ENCODE results near the gene MPDU1. TPM values are rescaled to one million over a fixed set of nuclear protein-coding genes. Genes with fewer than 3 reads are reported as not detected.

Gene MPDU1
- total and polyA plus RNA-seq, 2 of the 13 experiments (the other 11 are each of a cell fraction or from before 2014, with no cell fraction given) = 112 to 167 TPM

DNA sequence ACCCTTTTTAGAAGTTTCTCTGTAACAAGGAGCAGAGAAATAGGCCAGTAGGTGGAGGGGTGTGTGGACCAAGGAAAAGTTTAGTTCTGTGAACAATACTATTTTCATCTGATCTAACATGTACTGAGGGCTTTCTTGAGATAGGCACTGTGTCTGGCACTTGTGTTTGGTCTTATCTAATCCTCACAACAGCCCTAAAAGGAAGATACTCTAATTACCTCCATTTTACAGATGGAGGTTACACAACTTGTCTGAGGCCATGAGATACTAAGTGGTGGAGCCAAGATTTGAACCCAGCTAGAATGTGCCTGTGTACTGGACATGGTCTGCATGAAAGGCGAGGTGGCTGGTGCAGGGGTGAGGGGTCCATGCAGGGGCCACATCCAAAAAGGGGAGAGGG is 30.3 kb upstream of the MPDU1 start:
- DNase-seq (ENCODE audit: low spot score) = no peak
- no peak overlapping the region for H3K9ac ChIP-seq (ENCODE audit: insufficient read depth, low read depth, low read length)
- no peaks in the 10 kb centered on the region for H3K36me3 ChIP-seq (replicated peaks in 1 of 2; ENCODE audit: control insufficient read depth in 1 of 2, insufficient read depth in 2 of 2, low read length in 2 of 2)
- ChIA-PET POLR2A (interaction anchor here (1.0 kb wide), 1 partner anchor 15 kb away, joined by 3 read pairs; no protein-coding TSS in a partner anchor), CTCF (ENCODE audit: low intra/inter-chr PET ratio, low total read pairs) (no interaction called here)
- TF ChIP-seq, protein P1, sequence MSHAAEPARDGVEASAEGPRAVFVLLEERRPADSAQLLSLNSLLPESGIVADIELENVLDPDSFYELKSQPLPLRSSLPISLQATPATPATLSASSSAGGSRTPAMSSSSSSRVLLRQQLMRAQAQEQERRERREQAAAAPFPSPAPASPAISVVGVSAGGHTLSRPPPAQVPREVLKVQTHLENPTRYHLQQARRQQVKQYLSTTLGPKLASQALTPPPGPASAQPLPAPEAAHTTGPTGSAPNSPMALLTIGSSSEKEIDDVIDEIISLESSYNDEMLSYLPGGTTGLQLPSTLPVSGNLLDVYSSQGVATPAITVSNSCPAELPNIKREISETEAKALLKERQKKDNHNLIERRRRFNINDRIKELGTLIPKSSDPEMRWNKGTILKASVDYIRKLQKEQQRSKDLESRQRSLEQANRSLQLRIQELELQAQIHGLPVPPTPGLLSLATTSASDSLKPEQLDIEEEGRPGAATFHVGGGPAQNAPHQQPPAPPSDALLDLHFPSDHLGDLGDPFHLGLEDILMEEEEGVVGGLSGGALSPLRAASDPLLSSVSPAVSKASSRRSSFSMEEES (CRISPR knock-in tag; IDR thresholded peaks at IDR 0.05) = no peak
- TF ChIP-seq, protein P2, sequence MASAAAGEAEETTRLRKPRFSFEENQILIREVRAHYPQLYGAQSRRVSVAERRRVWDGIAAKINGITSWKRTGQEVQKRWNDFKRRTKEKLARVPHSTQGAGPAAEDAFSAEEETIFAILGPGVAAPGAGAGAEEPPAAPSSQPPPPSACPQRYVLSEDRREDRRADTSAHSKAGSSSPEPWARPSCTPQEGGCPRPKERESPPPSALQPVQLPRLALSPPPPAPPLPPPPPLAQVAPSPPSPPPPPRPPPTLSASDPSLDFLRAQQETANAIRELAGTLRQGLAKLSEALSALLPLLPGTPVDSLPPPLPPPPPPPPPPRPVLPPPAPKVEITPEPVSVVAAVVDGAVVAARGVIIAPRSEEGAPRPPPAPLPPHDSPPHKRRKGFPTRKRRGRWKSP (CRISPR knock-in tag; IDR thresholded peaks at IDR 0.05) = no peak
- TF ChIP-seq MAF1 (CRISPR knock-in tag; IDR thresholded peaks at IDR 0.05; ENCODE audit: borderline replicate concordance) (no peak), CBX2 (IDR thresholded peaks at IDR 0.05; ENCODE audit: low read depth, low read length) (no peak), CBX2 (CRISPR knock-in tag; IDR thresholded peaks at IDR 0.05; ENCODE audit: low read depth) (no peak), FOXK2 (IDR thresholded peaks at IDR 0.05) (no peak), RELA (CRISPR knock-in tag; IDR thresholded peaks at IDR 0.05) (no peak), ZNF432 (CRISPR knock-in tag; IDR thresholded peaks at IDR 0.05; ENCODE audit: borderline replicate concordance) (no peak), ARHGAP35 (CRISPR knock-in tag; IDR thresholded peaks at IDR 0.05; ENCODE audit: borderline replicate concordance) (no peak), GABPA (IDR thresholded peaks at IDR 0.05; ENCODE audit: low read depth, low read length) (no peak), GABPA (CRISPR knock-in tag; IDR thresholded peaks at IDR 0.05; ENCODE audit: low read depth) (no peak)
- TF ChIP-seq, protein P3, sequence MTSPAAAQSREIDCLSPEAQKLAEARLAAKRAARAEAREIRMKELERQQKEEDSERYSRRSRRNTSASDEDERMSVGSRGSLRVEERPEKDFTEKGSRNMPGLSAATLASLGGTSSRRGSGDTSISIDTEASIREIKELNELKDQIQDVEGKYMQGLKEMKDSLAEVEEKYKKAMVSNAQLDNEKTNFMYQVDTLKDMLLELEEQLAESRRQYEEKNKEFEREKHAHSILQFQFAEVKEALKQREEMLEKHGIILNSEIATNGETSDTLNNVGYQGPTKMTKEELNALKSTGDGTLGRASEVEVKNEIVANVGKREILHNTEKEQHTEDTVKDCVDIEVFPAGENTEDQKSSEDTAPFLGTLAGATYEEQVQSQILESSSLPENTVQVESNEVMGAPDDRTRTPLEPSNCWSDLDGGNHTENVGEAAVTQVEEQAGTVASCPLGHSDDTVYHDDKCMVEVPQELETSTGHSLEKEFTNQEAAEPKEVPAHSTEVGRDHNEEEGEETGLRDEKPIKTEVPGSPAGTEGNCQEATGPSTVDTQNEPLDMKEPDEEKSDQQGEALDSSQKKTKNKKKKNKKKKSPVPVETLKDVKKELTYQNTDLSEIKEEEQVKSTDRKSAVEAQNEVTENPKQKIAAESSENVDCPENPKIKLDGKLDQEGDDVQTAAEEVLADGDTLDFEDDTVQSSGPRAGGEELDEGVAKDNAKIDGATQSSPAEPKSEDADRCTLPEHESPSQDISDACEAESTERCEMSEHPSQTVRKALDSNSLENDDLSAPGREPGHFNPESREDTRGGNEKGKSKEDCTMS (CRISPR knock-in tag; conservative IDR thresholded peaks at IDR 0.05) = no peak
- TF ChIP-seq, protein P4, sequence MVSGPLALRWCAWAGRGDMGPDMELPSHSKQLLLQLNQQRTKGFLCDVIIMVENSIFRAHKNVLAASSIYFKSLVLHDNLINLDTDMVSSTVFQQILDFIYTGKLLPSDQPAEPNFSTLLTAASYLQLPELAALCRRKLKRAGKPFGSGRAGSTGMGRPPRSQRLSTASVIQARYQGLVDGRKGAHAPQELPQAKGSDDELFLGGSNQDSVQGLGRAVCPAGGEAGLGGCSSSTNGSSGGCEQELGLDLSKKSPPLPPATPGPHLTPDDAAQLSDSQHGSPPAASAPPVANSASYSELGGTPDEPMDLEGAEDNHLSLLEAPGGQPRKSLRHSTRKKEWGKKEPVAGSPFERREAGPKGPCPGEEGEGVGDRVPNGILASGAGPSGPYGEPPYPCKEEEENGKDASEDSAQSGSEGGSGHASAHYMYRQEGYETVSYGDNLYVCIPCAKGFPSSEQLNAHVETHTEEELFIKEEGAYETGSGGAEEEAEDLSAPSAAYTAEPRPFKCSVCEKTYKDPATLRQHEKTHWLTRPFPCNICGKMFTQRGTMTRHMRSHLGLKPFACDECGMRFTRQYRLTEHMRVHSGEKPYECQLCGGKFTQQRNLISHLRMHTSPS (CRISPR knock-in tag; IDR thresholded peaks at IDR 0.05; ENCODE audit: low read depth) = no peak
- H3K79me2 ChIP-seq (ENCODE audit: insufficient read depth, low read length) = no peaks in the 10 kb centered on the region
- in situ Hi-C loops (cut with HindIII; ENCODE audit: extremely low pct_ligation_motif_present, low pct_unique_long_range_greater_than_20kb) = no loop called here
- H3K4me2 ChIP-seq (ENCODE audit: low read depth, low read length) = no peak overlapping the region
- H3K4me1 ChIP-seq (ENCODE audit: insufficient read depth, low read length) = peaks cover 62% of the 10 kb centered on the region
- 77% methylated on average over 1 of the region's 1 CpG for WGBS (ENCODE audit: low lambda C conversion rate)
- intact Hi-C loops (cut with micrococcal nuclease; ENCODE audit: unreplicated experiment) = no loop called here
- no peak overlapping the region for H3K4me3 ChIP-seq (replicated peaks in 1 of 3; ENCODE audit: insufficient read depth in 1 of 3, low read depth in 2 of 3, low read length in 3 of 3)
- no peak overlapping the region for H2AFZ ChIP-seq (ENCODE audit: low read length)
- H3K9me3 ChIP-seq (ENCODE audit: low read length) = no peaks in the 10 kb centered on the region
- H4K20me1 ChIP-seq (ENCODE audit: insufficient read depth, low read length) = no peaks in the 10 kb centered on the region
- no peak for ATAC-seq
- no peak for FAIRE-seq
- H3K27me3 ChIP-seq (ENCODE audit: control insufficient read depth in 1 of 2, insufficient read depth in 2 of 2, low read length in 2 of 2) = no peaks in the 10 kb centered on the region
- BruUV-seq (replicated peaks) = no TSS peak
- no peak overlapping the region for H3K27ac ChIP-seq (ENCODE audit: extremely low read length, insufficient read depth, low read length)

Measured in HepG2 (cell line).